Motor neuron (in vitro differentiated cells): ENCODE results near the gene ZNF423. TPM values are rescaled to one million over a fixed set of nuclear protein-coding genes. Genes with fewer than 3 reads are reported as not detected.
A peak's percentile ranks its signal among the peaks of the same experiment; 100 is the strongest.

Experiments
- ATAC-seq, 8 experiments: fragments of 200-7000 bp; cut with Tn5 transposase; replicated peaks in 6 of 8; 2 replicates each; pipeline ENCODE4 v1.8.0; 2021; ENCODE audit warnings: mild to moderate bottlenecking in 8 of 8, moderate library complexity in 8 of 8
- H3K27ac ChIP-seq, 2 donors: fragments of 250-450 bp; sonication (Bioruptor Pico); 2 replicates each; pipeline ENCODE4 v1.9.0; 2021; ENCODE audit warnings: antibody characterized with exemption in 2 of 2, mild to moderate bottlenecking in 2 of 2, moderate library complexity in 1 of 2
- H3K4me1 ChIP-seq, 2 donors: fragments of 250-450 bp; sonication (Bioruptor Pico); replicated peaks in 1 of 2; 2 replicates each; pipeline ENCODE4 v1.6.1; 2021; ENCODE audit warnings: antibody characterized with exemption in 2 of 2, mild to moderate bottlenecking in 2 of 2, moderate library complexity in 1 of 2
- H3K4me3 ChIP-seq, 5 donors: fragments of 250-450 bp; sonication (Bioruptor Pico); 2 replicates each; pipeline ENCODE4 v1.9.0; 2021; ENCODE audit warnings: antibody characterized with exemption in 5 of 5, mild to moderate bottlenecking in 5 of 5, moderate library complexity in 4 of 5
- WGBS, 10 experiments: fragments of 450-650 bp; shearing (Covaris generic); methylation state at CpG; one replicate each; pipeline ENCODE4 v1.0.0; 2022; 5-methylcytosine and 5-hydroxymethylcytosine counted together
- in situ Hi-C, 9 experiments: fragments of 400-800 bp; cut with MboI; loops; one replicate each; pipeline ENCODE4 v1.15.0; 2021; ENCODE audit warnings: low sequenced_read_pairs in 9 of 9, low pct_unique_long_range_greater_than_20kb in 2 of 9; ENCODE audit not compliant: unreplicated experiment in 9 of 9
- total RNA-seq, 8 experiments: library from RNA; unstranded; fragments of 300-600 nt; gene quantifications; 2 replicates each; pipeline versions ENCODE4 v1.2.3 to v1.2.4, GENCODE V29; 2022

ZNF423 gene
- total RNA-seq, 8 experiments from 2014 or later = 1.1 to 31.2 (median 19.0) TPM

- Histone ChIP-seq H3K4me1 (peaks cover 0 to 9% of the 10 kb centered on the region in 2 donors), H3K4me3 (no peak overlapping the region), H3K27ac (no peak overlapping the region)
- in situ Hi-C loops = no loop called here
- WGBS, 10 experiments = 6 to 55% (median 37%) methylated on average over 3 to 11 of the region's 14 CpGs; no CpG with 5 or more reads in 1 of the 10 experiments
- peak in 1 of 8 experiments; percentile 42 for ATAC-seq
Measured at GRCh38 chr16:49452578-49452977, 403.3 kb downstream of the ZNF423 start.

GRCh38 chr16:49452108-49452507 is 403.8 kb downstream of the ZNF423 start:
- 0 to 90% (median 71%) methylated on average over 1 to 3 of the region's 4 CpGs; no CpG with 5 or more reads in 3 of the 10 experiments for WGBS, 10 experiments
- H3K4me3 ChIP-seq = no peak overlapping the region
- no peak overlapping the region for H3K27ac ChIP-seq
- H3K4me1 ChIP-seq = peaks cover 0 to 9% of the 10 kb centered on the region in 2 donors
- in situ Hi-C loops = no loop called here
- ATAC-seq = no peak

GRCh38 chr16:49446805-49447204 is 409.1 kb downstream of the ZNF423 start:
- Histone ChIP-seq H3K27ac (no peak overlapping the region), H3K4me3 (no peak overlapping the region), H3K4me1 (peaks cover 0 to 19% of the 10 kb centered on the region in 2 donors)
- in situ Hi-C loops = no loop called here
- ATAC-seq = no peak
- 19 to 92% (median 74%) methylated on average over 1 to 2 of the region's 2 CpGs for WGBS, 10 experiments

GRCh38 chr16:49443576-49443975 is 412.3 kb downstream of the ZNF423 start:
- in situ Hi-C loops = no loop called here
- Histone ChIP-seq H3K27ac (no peak overlapping the region), H3K4me1 (peaks cover 7 to 24% of the 10 kb centered on the region in 2 donors), H3K4me3 (no peak overlapping the region)
- WGBS, 10 experiments = 15 to 100% (median 80%) methylated on average over 2 to 8 of the region's 9 CpGs; no CpG with 5 or more reads in 1 of the 10 experiments
- ATAC-seq = no peak

- H3K4me1 ChIP-seq = peaks cover 7 to 24% of the 10 kb centered on the region in 2 donors
- ATAC-seq = no peak
- in situ Hi-C loops = no loop called here
- no peak overlapping the region for H3K27ac ChIP-seq
- 26 to 94% (median 42%) methylated on average over 1 to 5 of the region's 5 CpGs; no CpG with 5 or more reads in 4 of the 10 experiments for WGBS, 10 experiments
- H3K4me3 ChIP-seq = no peak overlapping the region
Measured at GRCh38 chr16:49442805-49443204, 413.1 kb downstream of the ZNF423 start.

GRCh38 chr16:49441366-49441780 is 414.5 kb downstream of the ZNF423 start:
- no peak overlapping the region for H3K27ac ChIP-seq
- H3K4me1 ChIP-seq = peaks cover 7 to 23% of the 10 kb centered on the region in 2 donors
- ATAC-seq = peak in 6 of 8 experiments; percentile 38 to 66 (median 49)
- in situ Hi-C loops = no loop called here
- WGBS, 10 experiments = 17 to 71% (median 40%) methylated on average over 1 to 13 of the region's 18 CpGs; no CpG with 5 or more reads in 5 of the 10 experiments
- no peak overlapping the region for H3K4me3 ChIP-seq

GRCh38 chr16:49440156-49441065 is 415.5 kb downstream of the ZNF423 start:
- Histone ChIP-seq H3K4me1 (peaks cover 7 to 14% of the 10 kb centered on the region in 2 donors), H3K27ac (no peak overlapping the region), H3K4me3 (no peak overlapping the region)
- WGBS, 10 experiments = 20 to 90% (median 65%) methylated on average over 1 to 7 of the region's 20 CpGs; no CpG with 5 or more reads in 2 of the 10 experiments
- in situ Hi-C loops = no loop called here
- no peak for ATAC-seq

- no peak overlapping the region for H3K27ac ChIP-seq
- peaks cover 7 to 14% of the 10 kb centered on the region in 2 donors for H3K4me1 ChIP-seq
- ATAC-seq = no peak
- in situ Hi-C loops = no loop called here
- 40 to 100% (median 100%) methylated on average over 1 to 2 of the region's 4 CpGs; no CpG with 5 or more reads in 7 of the 10 experiments for WGBS, 10 experiments
- no peak overlapping the region for H3K4me3 ChIP-seq
Measured at GRCh38 chr16:49439676-49440075, 416.2 kb downstream of the ZNF423 start.

GRCh38 chr16:49439050-49439449 is 416.9 kb downstream of the ZNF423 start:
- ATAC-seq = no peak

More at GRCh38 chr16:49439050-49439449, 416.9 kb downstream of the ZNF423 start:
- Histone ChIP-seq H3K4me3 (no peak overlapping the region), H3K4me1 (peaks cover 7 to 14% of the 10 kb centered on the region in 2 donors), H3K27ac (no peak overlapping the region)
- 48 to 88% (median 68%) methylated on average over 3 to 7 of the region's 7 CpGs; no CpG with 5 or more reads in 2 of the 10 experiments for WGBS, 10 experiments
- in situ Hi-C loops = no loop called here

Other genes starting within 250 kb of the ZNF423 start
- 10 to 100 TPM; 13.2 to 23.1 (median 14.7) TPM for gene CNEP1R1, start 169.1 kb upstream of the ZNF423 start, total RNA-seq
- 10 to 100 TPM in 7 of 8 experiments, 1 to 10 TPM in 1; 8.4 to 20.3 (median 13.7) TPM for gene HEATR3, start 209.9 kb upstream of the ZNF423 start, total RNA-seq